Muscle layer of duodenum (tissue), 2 donors: ENCODE results near the gene BCL2L1.

Experiments
- H3K27ac ChIP-seq: one replicate; pipeline ENCODE4 v1.7.0; 2013; ENCODE audit warnings: mild to moderate bottlenecking, low read length
- H3K27me3 ChIP-seq: one replicate; pipeline ENCODE4 v1.7.0; 2013; ENCODE audit warnings: low read depth, mild to moderate bottlenecking, control low read depth, low read length
- H3K36me3 ChIP-seq, 2 donors: one replicate each; pipeline ENCODE4 v1.7.0; 2013; ENCODE audit warnings: low read length in 2 of 2, control low read depth in 1 of 2, mild to moderate bottlenecking in 1 of 2; ENCODE audit not compliant: insufficient read depth in 2 of 2, control insufficient read depth in 1 of 2
- H3K4me1 ChIP-seq, 2 donors: one replicate each; pipeline ENCODE4 v1.7.0; 2013; ENCODE audit warnings: low read length in 2 of 2, mild to moderate bottlenecking in 2 of 2, control low read depth in 1 of 2, moderate library complexity in 1 of 2; ENCODE audit not compliant: insufficient read depth in 2 of 2, control insufficient read depth in 1 of 2
- H3K4me3 ChIP-seq, 2 donors: one replicate each; pipeline ENCODE4 v1.7.0; 2013; ENCODE audit warnings: low read length in 2 of 2, low read depth in 1 of 2, mild to moderate bottlenecking in 1 of 2
- H3K9me3 ChIP-seq, 2 donors: one replicate each; pipeline ENCODE4 v1.7.0; 2013; ENCODE audit warnings: low read length in 2 of 2, control low read depth in 1 of 2, mild to moderate bottlenecking in 1 of 2; ENCODE audit not compliant: control insufficient read depth in 1 of 2
- donor health status: healthy.

Gene BCL2L1

GRCh38 chr20:31722257-31723068 is at the start of gene BCL2L1:
TSS of gene BCL2L1 (minus strand) at chr20:31722868. CDS start at chr20:31722218, 650 bp downstream.
- Histone ChIP-seq H3K4me1 (peaks cover 34 to 40% of the 10 kb centered on the region in 2 donors), H3K9me3 (no peaks in the 10 kb centered on the region), H3K4me3 (peak within 1 kb of the TSS; percentile 74 to 87), H3K27ac (peak within 1 kb of the TSS; percentile 99), H3K27me3 (no peaks in the 10 kb centered on the region), H3K36me3 (peaks cover 6 to 23% of the 10 kb centered on the region in 2 donors)

- Histone ChIP-seq H3K27me3 (no peaks in the 10 kb centered on the region), H3K36me3 (no peaks in the 10 kb centered on the region), H3K4me1 (no peaks in the 10 kb centered on the region), H3K27ac (no peak overlapping the region), H3K4me3 (no peak overlapping the region), H3K9me3 (no peaks in the 10 kb centered on the region)
These were observed 47.6 kb upstream of the BCL2L1 start for GRCh38 chr20:31770243-31770642.

GRCh38 chr20:31769681-31770080 is 47.0 kb upstream of the BCL2L1 start:
- H3K36me3 ChIP-seq, result no peaks in the 10 kb centered on the region
- H3K4me3 ChIP-seq, result no peak overlapping the region
- H3K27me3 ChIP-seq, result no peaks in the 10 kb centered on the region
- H3K27ac ChIP-seq, result no peak overlapping the region
- no peaks in the 10 kb centered on the region for H3K9me3 ChIP-seq
- H3K4me1 ChIP-seq, result no peaks in the 10 kb centered on the region

- Histone ChIP-seq H3K27me3 (no peaks in the 10 kb centered on the region), H3K36me3 (no peaks in the 10 kb centered on the region), H3K9me3 (no peaks in the 10 kb centered on the region), H3K4me1 (no peaks in the 10 kb centered on the region), H3K27ac (no peak overlapping the region), H3K4me3 (no peak overlapping the region)
These were observed 45.1 kb upstream of the BCL2L1 start for GRCh38 chr20:31767805-31768204.

GRCh38 chr20:31764641-31765305 is 42.1 kb upstream of the BCL2L1 start:
- Histone ChIP-seq H3K4me1 (no peaks in the 10 kb centered on the region), H3K27ac (no peak overlapping the region), H3K9me3 (no peaks in the 10 kb centered on the region), H3K4me3 (no peak overlapping the region), H3K36me3 (no peaks in the 10 kb centered on the region), H3K27me3 (no peaks in the 10 kb centered on the region)

GRCh38 chr20:31760519-31761240 is 38.0 kb upstream of the BCL2L1 start:
- Histone ChIP-seq H3K27me3 (no peaks in the 10 kb centered on the region), H3K4me3 (no peak overlapping the region), H3K9me3 (no peaks in the 10 kb centered on the region), H3K4me1 (no peaks in the 10 kb centered on the region), H3K27ac (no peak overlapping the region), H3K36me3 (no peaks in the 10 kb centered on the region)

- H3K27me3 ChIP-seq, result no peaks in the 10 kb centered on the region
- H3K4me3 ChIP-seq, result no peak overlapping the region
- no peaks in the 10 kb centered on the region for H3K9me3 ChIP-seq
- H3K27ac ChIP-seq, result no peak overlapping the region
- H3K4me1 ChIP-seq, result no peaks in the 10 kb centered on the region
- H3K36me3 ChIP-seq, result no peaks in the 10 kb centered on the region
These were observed 37.3 kb upstream of the BCL2L1 start for GRCh38 chr20:31759836-31760518.

- no peaks in the 10 kb centered on the region for H3K27me3 ChIP-seq
- no peak overlapping the region for H3K4me3 ChIP-seq
- no peaks in the 10 kb centered on the region for H3K4me1 ChIP-seq
- no peaks in the 10 kb centered on the region for H3K9me3 ChIP-seq
- H3K36me3 ChIP-seq, result no peaks in the 10 kb centered on the region
- H3K27ac ChIP-seq, result no peak overlapping the region
These were observed 36.3 kb upstream of the BCL2L1 start for GRCh38 chr20:31758991-31759390.

- Histone ChIP-seq H3K9me3 (no peaks in the 10 kb centered on the region), H3K36me3 (no peaks in the 10 kb centered on the region), H3K4me1 (no peaks in the 10 kb centered on the region), H3K4me3 (no peak overlapping the region), H3K27me3 (no peaks in the 10 kb centered on the region), H3K27ac (no peak overlapping the region)
These were observed 35.9 kb upstream of the BCL2L1 start for GRCh38 chr20:31758521-31758920.

GRCh38 chr20:31757254-31757653 is 34.6 kb upstream of the BCL2L1 start:
- Histone ChIP-seq H3K27ac (no peak overlapping the region), H3K27me3 (no peaks in the 10 kb centered on the region), H3K36me3 (no peaks in the 10 kb centered on the region), H3K4me3 (no peak overlapping the region), H3K9me3 (no peaks in the 10 kb centered on the region), H3K4me1 (no peaks in the 10 kb centered on the region)

- H3K4me3 ChIP-seq, result no peak overlapping the region
- H3K9me3 ChIP-seq, result no peaks in the 10 kb centered on the region
- H3K4me1 ChIP-seq, result no peaks in the 10 kb centered on the region
- no peaks in the 10 kb centered on the region for H3K27me3 ChIP-seq
- H3K27ac ChIP-seq, result no peak overlapping the region
- no peaks in the 10 kb centered on the region for H3K36me3 ChIP-seq
These were observed 28.5 kb upstream of the BCL2L1 start for GRCh38 chr20:31751126-31751525.
